Fibroblast of pulmonary artery (primary cell): Measurements from ENCODE around the gene MBTPS1.

ENCODE experiments used
- DNase-seq: peaks from one replicate; pipeline ENCODE4 v3.0.0-alpha.2; 2010; ENCODE audit warnings: low read depth
- H3K4me3 ChIP-seq: replicated peaks from 2 replicates; pipeline ENCODE4 v1.5.1; 2011; ENCODE audit warnings: low read depth, mild to moderate bottlenecking, control low read depth, low read length, moderate library complexity
- CTCF ChIP-seq: IDR thresholded peaks from 2 replicates; pipeline ENCODE4 v1.5.1; 2011; ENCODE audit warnings: mild to moderate bottlenecking, control low read depth, low read length, inconsistent platforms; ENCODE audit errors: missing control alignments

Gene MBTPS1

GRCh38 chr16:84061236-84061819 lies 55.4 kb downstream of the MBTPS1 start:
- TF ChIP-seq CTCF = no peak
- H3K4me3 ChIP-seq = no peak overlapping the region
- no peak for DNase-seq

GRCh38 chr16:84059946-84060901 lies 56.5 kb downstream of the MBTPS1 start:
- DNase-seq = no peak
- H3K4me3 ChIP-seq = no peak overlapping the region
- TF ChIP-seq CTCF = no peak

- DNase-seq = peak; percentile 11
- TF ChIP-seq CTCF = no peak
- H3K4me3 ChIP-seq = no peak overlapping the region
Observed at GRCh38 chr16:84059111-84059510, 57.6 kb downstream of the MBTPS1 start.

GRCh38 chr16:84058664-84059063 lies 58.1 kb downstream of the MBTPS1 start:
- no peak for TF ChIP-seq CTCF
- no peak for DNase-seq

GRCh38 chr16:84058211-84058610 lies 58.5 kb downstream of the MBTPS1 start:
- no peak overlapping the region for H3K4me3 ChIP-seq
- TF ChIP-seq CTCF = no peak
- no peak for DNase-seq

More at GRCh38 chr16:84058664-84059063, 58.1 kb downstream of the MBTPS1 start:
- H3K4me3 ChIP-seq = no peak overlapping the region

GRCh38 chr16:84056933-84057332 lies 59.8 kb downstream of the MBTPS1 start:
- DNase-seq = no peak
- no peak for TF ChIP-seq CTCF
- no peak overlapping the region for H3K4me3 ChIP-seq
